ENCODE results near the gene AKAP8. TPM values are rescaled to one million over a fixed set of nuclear protein-coding genes. Genes with fewer than 3 reads are reported as not detected.

Gene AKAP8
- total and polyA plus RNA-seq, 9 of the 15 experiments (the other 6 are each of a cell fraction or from before 2014, with no cell fraction given), result 3.4 to 56.5 (median 15.0) TPM

- no peak for TF ChIP-seq GABPB2 (CRISPR knock-in tag; conservative IDR thresholded peaks at IDR 0.05)
- TF ChIP-seq MLLT1 (IDR thresholded peaks at IDR 0.05), result no peak
- TF ChIP-seq RBM15 (IDR thresholded peaks at IDR 0.05; ENCODE audit: insufficient read depth, low read length), result no peak
- no peak for TF ChIP-seq ESRRA (IDR thresholded peaks at IDR 0.05; ENCODE audit: borderline replicate concordance, low read depth)
- TF ChIP-seq, protein P1, sequence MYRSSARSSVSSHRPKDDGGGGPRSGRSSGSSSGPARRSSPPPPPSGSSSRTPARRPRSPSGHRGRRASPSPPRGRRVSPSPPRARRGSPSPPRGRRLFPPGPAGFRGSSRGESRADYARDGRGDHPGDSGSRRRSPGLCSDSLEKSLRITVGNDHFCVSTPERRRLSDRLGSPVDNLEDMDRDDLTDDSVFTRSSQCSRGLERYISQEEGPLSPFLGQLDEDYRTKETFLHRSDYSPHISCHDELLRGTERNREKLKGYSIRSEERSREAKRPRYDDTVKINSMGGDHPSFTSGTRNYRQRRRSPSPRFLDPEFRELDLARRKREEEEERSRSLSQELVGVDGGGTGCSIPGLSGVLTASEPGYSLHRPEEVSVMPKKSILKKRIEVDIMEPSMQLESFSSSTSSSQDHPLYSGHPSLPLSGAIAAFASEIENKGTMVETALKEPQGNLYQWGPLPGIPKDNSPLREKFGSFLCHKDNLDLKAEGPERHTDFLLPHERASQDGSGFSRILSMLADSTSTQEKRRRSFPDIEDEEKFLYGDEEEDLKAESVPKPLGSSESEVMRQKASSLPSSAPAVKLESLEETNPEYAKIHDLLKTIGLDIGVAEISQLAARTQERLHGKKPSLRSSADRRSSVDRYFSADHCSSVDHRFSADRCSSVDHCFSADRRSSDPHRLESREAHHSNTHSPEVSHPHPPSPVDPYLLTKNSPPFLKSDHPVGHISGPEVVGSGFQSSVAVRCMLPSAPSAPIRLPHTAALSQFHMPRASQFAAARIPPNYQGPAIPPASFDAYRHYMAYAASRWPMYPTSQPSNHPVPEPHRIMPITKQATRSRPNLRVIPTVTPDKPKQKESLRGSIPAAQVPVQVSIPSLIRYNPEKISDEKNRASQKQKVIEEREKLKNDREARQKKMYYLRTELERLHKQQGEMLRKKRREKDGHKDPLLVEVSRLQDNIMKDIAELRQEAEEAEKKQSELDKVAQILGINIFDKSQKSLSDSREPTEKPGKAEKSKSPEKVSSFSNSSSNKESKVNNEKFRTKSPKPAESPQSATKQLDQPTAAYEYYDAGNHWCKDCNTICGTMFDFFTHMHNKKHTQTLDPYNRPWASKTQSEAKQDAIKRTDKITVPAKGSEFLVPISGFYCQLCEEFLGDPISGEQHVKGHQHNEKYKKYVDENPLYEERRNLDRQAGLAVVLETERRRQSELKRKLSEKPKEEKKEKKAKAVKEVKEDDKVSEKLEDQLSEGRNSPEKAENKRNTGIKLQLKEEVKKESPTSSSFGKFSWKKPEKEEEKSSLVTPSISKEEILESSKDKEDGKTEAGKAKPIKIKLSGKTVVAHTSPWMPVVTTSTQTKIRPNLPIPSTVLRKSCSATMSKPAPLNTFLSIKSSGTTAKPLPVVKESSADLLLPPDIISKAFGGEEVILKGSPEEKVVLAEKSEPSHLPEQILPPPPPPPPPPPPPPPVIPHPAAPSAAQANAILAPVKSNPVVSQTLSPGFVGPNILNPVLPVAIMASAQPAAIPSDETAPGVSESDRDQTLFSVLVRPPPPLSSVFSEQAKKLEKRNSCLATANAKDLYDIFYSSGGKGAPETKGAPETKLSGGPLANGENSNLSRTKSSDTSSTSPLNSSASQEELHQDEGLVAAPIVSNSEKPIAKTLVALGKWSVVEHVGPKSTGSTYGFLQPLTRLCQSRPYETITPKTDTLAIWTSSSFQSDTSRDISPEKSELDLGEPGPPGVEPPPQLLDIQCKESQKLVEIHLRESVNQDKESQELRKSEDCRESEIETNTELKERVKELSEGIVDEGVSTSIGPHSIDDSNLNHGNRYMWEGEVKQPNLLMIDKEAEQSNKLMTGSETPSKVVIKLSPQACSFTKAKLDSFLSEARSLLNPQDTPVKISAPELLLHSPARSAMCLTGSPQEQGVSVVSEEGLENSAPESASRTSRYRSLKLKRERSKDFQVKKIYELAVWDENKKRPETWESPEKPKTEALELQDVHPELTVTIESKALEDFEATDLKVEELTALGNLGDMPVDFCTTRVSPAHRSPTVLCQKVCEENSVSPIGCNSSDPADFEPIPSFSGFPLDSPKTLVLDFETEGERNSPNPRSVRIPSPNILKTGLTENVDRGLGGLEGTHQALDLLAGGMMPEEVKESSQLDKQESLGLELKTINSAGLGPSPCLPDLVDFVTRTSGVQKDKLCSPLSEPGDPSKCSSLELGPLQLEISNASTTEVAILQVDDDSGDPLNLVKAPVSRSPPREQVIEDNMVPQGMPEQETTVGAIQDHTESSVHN (IDR thresholded peaks at IDR 0.05; ENCODE audit: borderline replicate concordance in 1 of 2, low read depth in 1 of 2), result no peak
- no peak for TF ChIP-seq BRCA1 (IDR thresholded peaks at IDR 0.05)
- TF ChIP-seq BRCA1 (CRISPR knock-in tag; IDR thresholded peaks at IDR 0.05), result no peak
- no peak for TF ChIP-seq ZNF764 (CRISPR knock-in tag; IDR thresholded peaks at IDR 0.05; ENCODE audit: low read depth)
- no peak for TF ChIP-seq MCM7 (IDR thresholded peaks at IDR 0.05)
Measured at GRCh38 chr19:15374796-15375440, 4.7 kb downstream of the AKAP8 start (continued).
